ENCODE measurements around the gene CDHR3.
"Not testable (repeated sequence)": the region's sequence is repeated elsewhere in the genome, so short reads cannot be mapped to it uniquely, and the experiment has no call there.

The CDHR3 gene

DNA sequence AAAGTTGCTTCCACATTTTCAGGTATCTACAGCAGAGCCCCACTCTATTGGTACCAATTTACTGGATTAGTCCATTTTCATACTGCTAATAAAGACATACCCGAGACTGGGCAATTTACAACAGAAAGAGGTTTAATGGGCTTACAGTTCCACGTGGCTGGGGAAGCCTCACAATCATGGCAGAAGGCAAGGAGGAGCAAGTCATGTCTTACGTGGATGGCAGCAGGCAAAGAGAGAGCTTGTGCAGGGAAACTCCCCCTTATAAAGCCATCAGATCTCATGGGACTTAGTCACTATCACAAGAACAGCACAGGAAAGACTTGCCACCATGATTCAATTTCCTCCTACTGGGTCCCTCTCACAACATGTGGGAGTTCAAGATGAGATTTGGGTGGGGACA, 44.7 kb downstream of the CDHR3 start:
- not testable (repeated sequence) for H3K9me3 ChIP-seq (ENCODE audit: control insufficient read depth, low read length)

GRCh38 chr7:106009503-106010226, 46.6 kb downstream of the CDHR3 start:
- Histone ChIP-seq H3K9me3 (ENCODE audit: control insufficient read depth, low read length) (no peaks in the 10 kb centered on the region), H3K4me1 (ENCODE audit: control insufficient read depth, insufficient read depth, low read length) (peaks cover 47% of the 10 kb centered on the region), H3K9ac (ENCODE audit: low read length) (no peak overlapping the region), H3K27me3 (ENCODE audit: control insufficient read depth, insufficient read depth, low read length) (no peaks in the 10 kb centered on the region), H3K36me3 (ENCODE audit: control insufficient read depth, insufficient read depth, low read length) (no peaks in the 10 kb centered on the region), H3K4me3 (ENCODE audit: low read length) (no peak overlapping the region)

More for the DNA sequence above, 44.7 kb downstream of the CDHR3 start:
- H3K27me3 ChIP-seq (ENCODE audit: control insufficient read depth, insufficient read depth, low read length); H3K4me3 ChIP-seq (ENCODE audit: low read length); H3K9ac ChIP-seq (ENCODE audit: low read length); H3K36me3 ChIP-seq (ENCODE audit: control insufficient read depth, insufficient read depth, low read length): not testable (repeated sequence)
- H3K4me1 ChIP-seq (ENCODE audit: control insufficient read depth, insufficient read depth, low read length): peaks cover 39% of the 10 kb centered on the region

- Histone ChIP-seq H3K4me1 (ENCODE audit: control insufficient read depth, insufficient read depth, low read length) (peaks cover 48% of the 10 kb centered on the region), H3K27me3 (ENCODE audit: control insufficient read depth, insufficient read depth, low read length) (no peaks in the 10 kb centered on the region), H3K4me3 (ENCODE audit: low read length) (no peak overlapping the region), H3K9me3 (ENCODE audit: control insufficient read depth, low read length) (no peaks in the 10 kb centered on the region), H3K36me3 (ENCODE audit: control insufficient read depth, insufficient read depth, low read length) (no peaks in the 10 kb centered on the region), H3K9ac (ENCODE audit: low read length) (no peak overlapping the region)
Measured at GRCh38 chr7:106010331-106010730, 47.3 kb downstream of the CDHR3 start.

GRCh38 chr7:106010866-106011265, 47.8 kb downstream of the CDHR3 start:
- H3K9ac ChIP-seq (ENCODE audit: low read length): no peak overlapping the region
- no peaks in the 10 kb centered on the region for H3K27me3 ChIP-seq (ENCODE audit: control insufficient read depth, insufficient read depth, low read length)
- H3K9me3 ChIP-seq (ENCODE audit: control insufficient read depth, low read length): no peaks in the 10 kb centered on the region
- no peak overlapping the region for H3K4me3 ChIP-seq (ENCODE audit: low read length)
- peaks cover 50% of the 10 kb centered on the region for H3K4me1 ChIP-seq (ENCODE audit: control insufficient read depth, insufficient read depth, low read length)
- no peaks in the 10 kb centered on the region for H3K36me3 ChIP-seq (ENCODE audit: control insufficient read depth, insufficient read depth, low read length)

DNA sequence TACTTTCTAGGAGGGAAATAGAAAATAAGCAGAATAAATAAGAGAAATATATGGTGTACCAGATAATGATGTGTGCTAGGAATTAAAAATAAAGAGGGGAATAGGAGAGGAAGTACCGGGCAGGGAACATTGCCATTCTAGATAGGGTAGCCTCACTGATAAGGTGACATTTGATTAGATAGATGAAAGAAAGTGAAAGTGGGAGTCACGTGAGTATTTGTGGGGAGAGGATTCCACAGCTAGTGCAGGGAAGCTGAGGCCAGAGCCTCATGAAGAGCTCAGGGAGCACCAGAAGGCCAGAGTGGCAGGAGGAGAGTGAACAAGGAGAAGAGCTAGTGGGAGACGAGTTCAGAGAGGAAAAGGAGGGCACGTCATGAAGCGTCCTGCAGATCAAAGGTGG, 49.1 kb downstream of the CDHR3 start:
- Histone ChIP-seq H3K36me3 (ENCODE audit: control insufficient read depth, insufficient read depth, low read length) (no peaks in the 10 kb centered on the region), H3K4me1 (ENCODE audit: control insufficient read depth, insufficient read depth, low read length) (peaks cover 50% of the 10 kb centered on the region), H3K4me3 (ENCODE audit: low read length) (no peak overlapping the region), H3K9me3 (ENCODE audit: control insufficient read depth, low read length) (no peaks in the 10 kb centered on the region), H3K9ac (ENCODE audit: low read length) (no peak overlapping the region), H3K27me3 (ENCODE audit: control insufficient read depth, insufficient read depth, low read length) (no peaks in the 10 kb centered on the region)

DNA sequence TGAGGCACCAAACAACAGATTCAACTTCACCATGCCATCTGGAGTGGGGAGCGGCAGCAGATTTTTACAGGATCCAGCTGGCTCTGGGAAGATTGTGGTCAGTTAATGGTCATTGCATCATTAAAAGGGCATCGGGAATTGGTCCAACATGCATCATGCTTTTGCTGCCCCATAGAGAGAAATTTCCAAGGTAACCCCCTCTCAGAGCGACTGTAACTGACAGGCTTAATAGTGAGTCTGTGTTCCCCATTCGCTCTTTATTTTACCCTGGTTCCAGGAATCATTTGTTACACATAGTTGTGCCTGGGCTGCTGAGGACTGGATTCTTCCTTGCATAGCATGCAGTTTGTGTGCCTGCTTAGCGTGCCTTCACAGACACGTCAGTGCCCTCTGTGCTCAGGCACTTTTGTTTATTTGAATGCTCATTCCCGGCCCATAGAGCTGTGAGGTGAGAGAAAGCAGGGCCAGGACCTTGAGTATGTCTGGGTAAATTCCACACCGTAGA, 49.9 kb downstream of the CDHR3 start:
- Histone ChIP-seq H3K4me3 (ENCODE audit: low read length) (no peak overlapping the region), H3K9me3 (ENCODE audit: control insufficient read depth, low read length) (no peaks in the 10 kb centered on the region), H3K36me3 (ENCODE audit: control insufficient read depth, insufficient read depth, low read length) (no peaks in the 10 kb centered on the region), H3K9ac (ENCODE audit: low read length) (no peak overlapping the region), H3K27me3 (ENCODE audit: control insufficient read depth, insufficient read depth, low read length) (no peaks in the 10 kb centered on the region), H3K4me1 (ENCODE audit: control insufficient read depth, insufficient read depth, low read length) (peaks cover 50% of the 10 kb centered on the region)

- no peaks in the 10 kb centered on the region for H3K9me3 ChIP-seq (ENCODE audit: control insufficient read depth, low read length)
- H3K9ac ChIP-seq (ENCODE audit: low read length): no peak overlapping the region
- H3K27me3 ChIP-seq (ENCODE audit: control insufficient read depth, insufficient read depth, low read length): no peaks in the 10 kb centered on the region
- no peaks in the 10 kb centered on the region for H3K36me3 ChIP-seq (ENCODE audit: control insufficient read depth, insufficient read depth, low read length)
- H3K4me1 ChIP-seq (ENCODE audit: control insufficient read depth, insufficient read depth, low read length): peaks cover 30% of the 10 kb centered on the region
- H3K4me3 ChIP-seq (ENCODE audit: low read length): no peak overlapping the region
Measured at GRCh38 chr7:106015381-106016218, 52.5 kb downstream of the CDHR3 start.

GRCh38 chr7:106016331-106016730, 53.3 kb downstream of the CDHR3 start:
- Histone ChIP-seq H3K4me3 (ENCODE audit: low read length) (no peak overlapping the region), H3K9me3 (ENCODE audit: control insufficient read depth, low read length) (no peaks in the 10 kb centered on the region), H3K9ac (ENCODE audit: low read length) (no peak overlapping the region), H3K36me3 (ENCODE audit: control insufficient read depth, insufficient read depth, low read length) (no peaks in the 10 kb centered on the region), H3K4me1 (ENCODE audit: control insufficient read depth, insufficient read depth, low read length) (peaks cover 23% of the 10 kb centered on the region), H3K27me3 (ENCODE audit: control insufficient read depth, insufficient read depth, low read length) (no peaks in the 10 kb centered on the region)

- H3K36me3 ChIP-seq (ENCODE audit: control insufficient read depth, insufficient read depth, low read length): no peaks in the 10 kb centered on the region
- no peaks in the 10 kb centered on the region for H3K9me3 ChIP-seq (ENCODE audit: control insufficient read depth, low read length)
- no peaks in the 10 kb centered on the region for H3K27me3 ChIP-seq (ENCODE audit: control insufficient read depth, insufficient read depth, low read length)
- no peak overlapping the region for H3K9ac ChIP-seq (ENCODE audit: low read length)
- H3K4me3 ChIP-seq (ENCODE audit: low read length): no peak overlapping the region
- peaks cover 12% of the 10 kb centered on the region for H3K4me1 ChIP-seq (ENCODE audit: control insufficient read depth, insufficient read depth, low read length)
Measured at GRCh38 chr7:106017657-106018056, 54.6 kb downstream of the CDHR3 start.

GRCh38 chr7:106018566-106019469, 55.8 kb downstream of the CDHR3 start:
- H3K4me3 ChIP-seq (ENCODE audit: low read length): no peak overlapping the region
- no peak overlapping the region for H3K9ac ChIP-seq (ENCODE audit: low read length)
- peaks cover 3% of the 10 kb centered on the region for H3K4me1 ChIP-seq (ENCODE audit: control insufficient read depth, insufficient read depth, low read length)
- no peaks in the 10 kb centered on the region for H3K27me3 ChIP-seq (ENCODE audit: control insufficient read depth, insufficient read depth, low read length)
- H3K36me3 ChIP-seq (ENCODE audit: control insufficient read depth, insufficient read depth, low read length): no peaks in the 10 kb centered on the region
- no peaks in the 10 kb centered on the region for H3K9me3 ChIP-seq (ENCODE audit: control insufficient read depth, low read length)

- no peaks in the 10 kb centered on the region for H3K9me3 ChIP-seq (ENCODE audit: control insufficient read depth, low read length)
- no peak overlapping the region for H3K9ac ChIP-seq (ENCODE audit: low read length)
- H3K4me1 ChIP-seq (ENCODE audit: control insufficient read depth, insufficient read depth, low read length): peaks cover 3% of the 10 kb centered on the region
- H3K27me3 ChIP-seq (ENCODE audit: control insufficient read depth, insufficient read depth, low read length): no peaks in the 10 kb centered on the region
- no peaks in the 10 kb centered on the region for H3K36me3 ChIP-seq (ENCODE audit: control insufficient read depth, insufficient read depth, low read length)
- no peak overlapping the region for H3K4me3 ChIP-seq (ENCODE audit: low read length)
Measured at GRCh38 chr7:106019470-106019820, 56.4 kb downstream of the CDHR3 start.

All from mucosa of stomach (tissue), 1 donor.